ENCODE data around the gene DHRS13. TPM values are rescaled to one million over a fixed set of nuclear protein-coding genes. Genes with fewer than 3 reads are reported as not detected.

The DHRS13 gene
- total RNA-seq, 1 experiment from 2014 or later, result 5.1 TPM

DNA sequence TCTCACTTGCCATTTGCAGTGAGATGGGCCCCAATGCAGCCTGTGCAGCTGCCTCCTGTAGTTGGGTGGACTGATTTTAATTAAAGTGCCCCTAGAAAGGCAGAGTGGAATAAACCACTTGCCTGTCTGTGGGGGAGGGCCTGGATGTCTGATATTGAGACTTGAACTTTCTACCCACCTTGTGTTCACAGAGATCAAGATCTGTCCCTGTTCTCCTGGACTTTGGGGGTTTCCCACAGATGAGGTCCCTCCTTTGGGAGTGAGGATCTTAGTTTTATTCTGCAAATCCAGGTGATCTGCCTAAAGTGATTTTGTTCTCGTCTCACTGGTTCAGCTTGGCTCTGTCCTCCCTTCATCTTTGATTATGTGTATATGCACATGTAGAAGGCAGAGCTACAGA lies 7.7 kb upstream of the DHRS13 start:
- intact Hi-C loops (cut with micrococcal nuclease), result no loop called here
- DNase-seq (no peak), ATAC-seq (no peak)
- TF ChIP-seq, protein P1, sequence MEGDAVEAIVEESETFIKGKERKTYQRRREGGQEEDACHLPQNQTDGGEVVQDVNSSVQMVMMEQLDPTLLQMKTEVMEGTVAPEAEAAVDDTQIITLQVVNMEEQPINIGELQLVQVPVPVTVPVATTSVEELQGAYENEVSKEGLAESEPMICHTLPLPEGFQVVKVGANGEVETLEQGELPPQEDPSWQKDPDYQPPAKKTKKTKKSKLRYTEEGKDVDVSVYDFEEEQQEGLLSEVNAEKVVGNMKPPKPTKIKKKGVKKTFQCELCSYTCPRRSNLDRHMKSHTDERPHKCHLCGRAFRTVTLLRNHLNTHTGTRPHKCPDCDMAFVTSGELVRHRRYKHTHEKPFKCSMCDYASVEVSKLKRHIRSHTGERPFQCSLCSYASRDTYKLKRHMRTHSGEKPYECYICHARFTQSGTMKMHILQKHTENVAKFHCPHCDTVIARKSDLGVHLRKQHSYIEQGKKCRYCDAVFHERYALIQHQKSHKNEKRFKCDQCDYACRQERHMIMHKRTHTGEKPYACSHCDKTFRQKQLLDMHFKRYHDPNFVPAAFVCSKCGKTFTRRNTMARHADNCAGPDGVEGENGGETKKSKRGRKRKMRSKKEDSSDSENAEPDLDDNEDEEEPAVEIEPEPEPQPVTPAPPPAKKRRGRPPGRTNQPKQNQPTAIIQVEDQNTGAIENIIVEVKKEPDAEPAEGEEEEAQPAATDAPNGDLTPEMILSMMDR (conservative IDR thresholded peaks at IDR 0.05; ENCODE audit: low read depth, low read length), result no peak
- TF ChIP-seq EZH2 (IDR thresholded peaks at IDR 0.05; ENCODE audit: low read length, unreplicated experiment) (no peak), EZH2phosphoT487 (IDR thresholded peaks at IDR 0.05; ENCODE audit: borderline replicate concordance, low read length) (no peak)
- Histone ChIP-seq H3K9ac (ENCODE audit: low read length) (no peak overlapping the region), H3K4me1 (ENCODE audit: insufficient read depth, low read length) (peaks cover 12% of the 10 kb centered on the region), H3K27ac (ENCODE audit: low read length) (no peak overlapping the region), H4K20me1 (ENCODE audit: low read length) (no peaks in the 10 kb centered on the region), H3K9me3 (ENCODE audit: low read length) (no peaks in the 10 kb centered on the region), H2AFZ (ENCODE audit: low read length) (no peak overlapping the region), H3K27me3 (ENCODE audit: low read length) (no peaks in the 10 kb centered on the region), H3K9me2 (replicated peaks; ENCODE audit: low read length) (no peaks in the 10 kb centered on the region), H3F3A (ENCODE audit: low read length, unreplicated experiment) (peaks cover 4% of the 10 kb centered on the region), H3K4me2 (ENCODE audit: low read length) (no peak overlapping the region), H3K79me2 (ENCODE audit: low read length) (no peaks in the 10 kb centered on the region), H3K4me3 (ENCODE audit: low read length) (no peak overlapping the region), H3K36me3 (ENCODE audit: low read depth, low read length) (peaks cover 56% of the 10 kb centered on the region)
- POLR2A ChIA-PET (ENCODE audit: unreplicated experiment), result no interaction called here
- CTCF ChIA-PET, result no interaction called here
- no TSS peak for BruUV-seq (replicated peaks)

DNA sequence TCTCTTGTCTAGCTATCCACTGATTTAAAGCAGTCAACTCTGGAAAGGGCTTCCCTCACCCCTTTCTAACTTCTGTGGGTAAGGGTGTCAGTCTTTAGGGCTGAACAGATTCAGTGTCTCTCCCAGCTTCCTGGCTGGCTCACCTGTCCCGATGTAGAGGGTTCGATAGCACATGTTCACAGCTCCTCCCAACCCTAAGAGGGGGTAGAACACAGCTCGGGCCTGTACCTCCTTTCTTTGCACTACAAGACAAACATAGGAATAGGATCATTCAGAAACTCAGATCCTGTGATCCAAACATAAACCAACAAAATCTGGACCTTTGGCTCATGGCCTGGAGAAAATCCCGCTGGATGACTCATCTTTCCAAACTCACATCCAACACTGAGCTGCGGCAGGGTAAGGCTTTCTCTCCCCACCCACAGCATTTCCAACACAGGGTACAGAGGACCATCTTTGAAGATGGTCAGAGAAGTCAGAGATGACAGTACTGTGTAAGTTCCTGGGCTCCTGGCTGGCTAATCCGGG lies 5.8 kb upstream of the DHRS13 start:
- H2AFZ ChIP-seq (ENCODE audit: low read length), result no peak overlapping the region
- BruUV-seq (replicated peaks), result no TSS peak
- peak overlapping the region; percentile 68 for H3K27ac ChIP-seq (ENCODE audit: low read length)
- no peaks in the 10 kb centered on the region for H3K9me3 ChIP-seq (ENCODE audit: low read length)
- peak; percentile 66 for DNase-seq
- no peaks in the 10 kb centered on the region for H3F3A ChIP-seq (ENCODE audit: low read length, unreplicated experiment)
- ChIA-PET CTCF (interaction anchor here (0.6 kb wide), 1 partner anchor 264 kb away, joined by 4 read pairs; the partner anchor contains the start of gene BLTP2), POLR2A (ENCODE audit: unreplicated experiment) (no interaction called here)
- intact Hi-C loops (cut with micrococcal nuclease), result loop anchor here (10.0 kb wide), 2 partner anchors 64 to 184 kb away; partner anchors contain the start of genes FAM222B, NEK8 and TLCD1
- no peak for TF ChIP-seq EZH2 (IDR thresholded peaks at IDR 0.05; ENCODE audit: low read length, unreplicated experiment)
- TF ChIP-seq, protein P1 (conservative IDR thresholded peaks at IDR 0.05; ENCODE audit: low read depth, low read length), result no peak
- TF ChIP-seq EZH2phosphoT487 (IDR thresholded peaks at IDR 0.05; ENCODE audit: borderline replicate concordance, low read length), result no peak
- H4K20me1 ChIP-seq (ENCODE audit: low read length), result no peaks in the 10 kb centered on the region
- H3K36me3 ChIP-seq (ENCODE audit: low read depth, low read length), result peaks cover 44% of the 10 kb centered on the region
- H3K9ac ChIP-seq (ENCODE audit: low read length), result no peak overlapping the region
- no peaks in the 10 kb centered on the region for H3K27me3 ChIP-seq (ENCODE audit: low read length)
- ATAC-seq, result peak; percentile 85
- no peak overlapping the region for H3K4me3 ChIP-seq (ENCODE audit: low read length)
- H3K79me2 ChIP-seq (ENCODE audit: low read length), result no peaks in the 10 kb centered on the region
- H3K4me2 ChIP-seq (ENCODE audit: low read length), result no peak overlapping the region
- H3K9me2 ChIP-seq (replicated peaks; ENCODE audit: low read length), result no peaks in the 10 kb centered on the region
- H3K4me1 ChIP-seq (ENCODE audit: insufficient read depth, low read length), result peaks cover 12% of the 10 kb centered on the region

DNA sequence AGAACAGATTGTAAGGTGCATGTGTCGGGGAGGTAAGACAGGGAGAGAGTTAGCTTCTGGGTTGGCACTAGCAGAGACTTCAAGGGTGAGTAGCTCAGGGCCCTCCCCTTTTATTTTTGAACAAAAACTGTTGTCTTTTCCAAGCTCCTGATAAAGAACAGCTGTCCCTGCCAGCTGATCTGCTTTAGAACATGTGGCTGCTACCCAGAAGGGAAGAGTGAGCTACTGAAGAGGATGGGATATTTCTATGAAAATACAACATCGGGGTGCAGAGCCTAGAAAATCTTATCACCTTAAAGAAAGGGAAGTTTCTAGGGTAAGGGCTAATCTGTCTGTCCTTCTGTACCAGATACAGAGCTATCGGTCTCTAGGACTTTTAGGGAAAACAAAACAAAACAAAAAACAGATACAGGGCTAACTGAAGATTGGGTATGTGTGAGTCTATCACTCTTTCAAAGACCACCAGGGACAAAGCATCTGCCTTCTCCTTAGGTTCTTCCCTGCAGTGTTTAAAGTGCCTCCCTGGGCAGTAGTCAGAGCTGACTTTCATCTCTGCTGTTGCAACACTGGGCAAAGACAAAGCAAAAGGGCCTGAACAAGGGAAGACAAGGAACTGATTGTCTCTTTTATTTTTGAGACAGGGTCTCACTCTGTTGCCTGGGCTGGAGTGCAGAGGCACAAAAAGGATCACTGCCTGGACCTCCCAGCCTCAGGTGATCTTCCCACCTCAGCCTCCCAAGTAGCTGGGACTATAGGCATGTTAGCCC lies 5.0 kb upstream of the DHRS13 start:
- intact Hi-C loops (cut with micrococcal nuclease), result loop anchor here (10.0 kb wide), 2 partner anchors 63 to 183 kb away; partner anchors contain the start of genes FAM222B, NEK8 and TLCD1
- H3K4me1 ChIP-seq (ENCODE audit: insufficient read depth, low read length), result peaks cover 15% of the 10 kb centered on the region
- no peaks in the 10 kb centered on the region for H3F3A ChIP-seq (ENCODE audit: low read length, unreplicated experiment)
- H2AFZ ChIP-seq (ENCODE audit: low read length), result no peak overlapping the region
- no peaks in the 10 kb centered on the region for H3K27me3 ChIP-seq (ENCODE audit: low read length)
- ATAC-seq (no peak), DNase-seq (no peak)
- no peak for TF ChIP-seq EZH2 (IDR thresholded peaks at IDR 0.05; ENCODE audit: low read length, unreplicated experiment)
- H3K9me3 ChIP-seq (ENCODE audit: low read length), result no peaks in the 10 kb centered on the region
- H3K9ac ChIP-seq (ENCODE audit: low read length), result no peak overlapping the region
- H3K27ac ChIP-seq (ENCODE audit: low read length), result peak overlapping the region; percentile 68
- no peaks in the 10 kb centered on the region for H3K9me2 ChIP-seq (replicated peaks; ENCODE audit: low read length)
- CTCF ChIA-PET, result no interaction called here
- POLR2A ChIA-PET (ENCODE audit: unreplicated experiment), result no interaction called here
- no peak overlapping the region for H3K4me3 ChIP-seq (ENCODE audit: low read length)
- H4K20me1 ChIP-seq (ENCODE audit: low read length), result no peaks in the 10 kb centered on the region
- no peaks in the 10 kb centered on the region for H3K79me2 ChIP-seq (ENCODE audit: low read length)
- H3K4me2 ChIP-seq (ENCODE audit: low read length), result no peak overlapping the region
- H3K36me3 ChIP-seq (ENCODE audit: low read depth, low read length), result peaks cover 35% of the 10 kb centered on the region
- no TSS peak for BruUV-seq (replicated peaks)
